HG02678 (cell line): Measurements from ENCODE around the gene MYO18B.

Experiments used
- ATAC-seq: cut with Tn5 transposase; IDR thresholded peaks from one replicate; pipeline ENCODE4 v1.9.1; 2021; ENCODE audit warnings: mild to moderate bottlenecking, moderate library complexity; ENCODE audit not compliant: unreplicated experiment

MYO18B gene

DNA sequence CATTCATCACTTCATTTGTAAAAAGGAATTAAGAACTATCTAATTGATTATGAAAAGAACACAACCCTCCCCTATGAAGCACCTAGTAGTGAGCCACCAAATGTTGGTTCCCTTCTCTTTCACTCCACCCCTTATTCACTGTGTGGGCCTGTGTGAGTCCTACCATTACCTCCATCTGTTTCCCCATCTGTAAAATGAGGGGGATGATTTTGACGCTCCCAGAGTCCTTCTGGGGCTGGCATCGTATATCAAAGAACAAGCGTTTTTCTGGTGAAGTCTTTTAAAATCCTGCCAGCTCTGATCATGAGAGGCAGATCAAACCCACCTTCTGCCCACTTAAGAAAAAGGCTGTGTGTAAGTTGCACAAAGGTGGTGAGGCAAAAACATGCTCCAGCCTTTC lies 330.6 kb downstream of the MYO18B start:
- ATAC-seq: no peak

DNA sequence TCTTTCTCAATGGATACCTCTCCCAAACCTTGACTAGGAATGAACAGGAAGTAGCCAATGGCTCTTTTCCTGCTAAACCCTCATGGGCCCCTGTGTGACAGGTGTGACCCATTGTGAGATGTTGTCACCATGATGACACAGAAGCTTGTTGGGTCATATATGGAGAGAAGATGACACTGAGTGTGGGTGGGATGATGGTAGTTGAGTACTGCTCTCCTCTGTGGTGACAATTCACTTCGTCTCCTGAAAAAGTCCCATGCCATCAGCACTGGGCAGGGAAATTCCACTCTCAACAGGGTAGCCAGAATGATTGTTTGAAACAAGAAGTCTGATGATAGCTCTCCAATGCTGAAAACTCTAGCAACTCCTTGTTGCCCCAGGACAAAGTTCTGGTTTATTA lies 333.3 kb downstream of the MYO18B start:
- ATAC-seq: no peak

DNA sequence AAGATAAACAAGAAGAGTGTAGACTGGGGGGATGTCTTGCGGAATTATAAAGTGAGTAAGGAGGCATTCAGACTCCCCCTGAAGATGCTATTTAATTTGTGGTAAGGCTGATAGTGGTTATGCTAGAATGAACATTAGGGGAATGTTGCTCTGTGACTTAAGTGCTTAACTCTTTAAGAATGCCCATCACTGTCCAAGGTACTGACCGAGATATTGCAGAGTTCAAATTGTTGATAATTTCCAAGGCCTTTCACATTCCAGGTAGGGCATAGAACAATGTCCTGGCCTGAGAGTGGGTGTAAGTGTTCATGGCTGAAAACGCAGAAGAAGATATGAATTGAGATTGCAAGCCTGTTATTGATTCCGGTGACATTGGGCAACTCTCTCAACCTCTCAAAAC lies 337.0 kb downstream of the MYO18B start:
- no peak for ATAC-seq
